ENCODE results near the gene RNASE3.

DNA sequence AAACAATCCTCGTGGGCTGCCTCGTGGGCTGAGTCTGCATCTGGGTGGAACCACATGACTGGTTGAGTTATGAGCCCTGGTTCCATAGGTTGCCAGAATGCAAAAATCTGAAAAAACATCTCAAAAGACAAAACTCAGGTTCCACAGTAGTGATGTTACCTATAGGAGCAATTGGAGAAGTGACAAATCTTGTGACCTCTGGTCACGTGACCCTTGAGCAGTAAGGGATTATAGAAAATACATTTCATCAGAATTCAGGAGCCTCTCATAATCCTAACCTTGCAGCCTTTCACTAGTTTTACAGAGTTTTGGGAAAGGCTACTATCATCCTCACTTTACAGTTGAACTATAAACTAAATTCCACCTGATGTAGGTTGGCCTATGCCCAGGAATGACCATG, 12.5 kb upstream of the RNASE3 start:
- TF ChIP-seq, protein P1, sequence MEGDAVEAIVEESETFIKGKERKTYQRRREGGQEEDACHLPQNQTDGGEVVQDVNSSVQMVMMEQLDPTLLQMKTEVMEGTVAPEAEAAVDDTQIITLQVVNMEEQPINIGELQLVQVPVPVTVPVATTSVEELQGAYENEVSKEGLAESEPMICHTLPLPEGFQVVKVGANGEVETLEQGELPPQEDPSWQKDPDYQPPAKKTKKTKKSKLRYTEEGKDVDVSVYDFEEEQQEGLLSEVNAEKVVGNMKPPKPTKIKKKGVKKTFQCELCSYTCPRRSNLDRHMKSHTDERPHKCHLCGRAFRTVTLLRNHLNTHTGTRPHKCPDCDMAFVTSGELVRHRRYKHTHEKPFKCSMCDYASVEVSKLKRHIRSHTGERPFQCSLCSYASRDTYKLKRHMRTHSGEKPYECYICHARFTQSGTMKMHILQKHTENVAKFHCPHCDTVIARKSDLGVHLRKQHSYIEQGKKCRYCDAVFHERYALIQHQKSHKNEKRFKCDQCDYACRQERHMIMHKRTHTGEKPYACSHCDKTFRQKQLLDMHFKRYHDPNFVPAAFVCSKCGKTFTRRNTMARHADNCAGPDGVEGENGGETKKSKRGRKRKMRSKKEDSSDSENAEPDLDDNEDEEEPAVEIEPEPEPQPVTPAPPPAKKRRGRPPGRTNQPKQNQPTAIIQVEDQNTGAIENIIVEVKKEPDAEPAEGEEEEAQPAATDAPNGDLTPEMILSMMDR (IDR thresholded peaks at IDR 0.05), result no peak
- no peak for TF ChIP-seq POLR2A (IDR thresholded peaks at IDR 0.05)
- no peak for TF ChIP-seq POLR2AphosphoS5 (IDR thresholded peaks at IDR 0.05)
- no peak for TF ChIP-seq EP300 (IDR thresholded peaks at IDR 0.05)

Data from gastroesophageal sphincter (tissue), 3 donors.